HEK293 (cell line): ENCODE data around the gene TMEM35B.

Source experiments
- EGR2 ChIP-seq: fragments of 450-650 bp; formaldehyde crosslinking; IDR thresholded peaks from 2 replicates; pipeline ENCODE4 v1.5.1; 2016; ENCODE audit warnings: low read depth, missing biosample characterization, missing genetic modification characterization
- GLIS2 ChIP-seq: fragments of 450-650 bp; formaldehyde crosslinking; IDR thresholded peaks from 2 replicates; pipeline ENCODE4 v1.5.1; 2016; ENCODE audit warnings: missing biosample characterization, missing genetic modification characterization
- KLF9 ChIP-seq: fragments of 450-650 bp; formaldehyde crosslinking; IDR thresholded peaks from 2 replicates; pipeline ENCODE4 v1.5.1; 2016; ENCODE audit warnings: missing biosample characterization, missing genetic modification characterization, low read depth
- MEIS1 ChIP-seq: sonication (generic); formaldehyde crosslinking; IDR thresholded peaks from 2 replicates; pipeline ENCODE4 v1.8.1; 2022; ENCODE audit warnings: missing genetic modification reagents, mild to moderate bottlenecking, borderline replicate concordance
- MZF1 ChIP-seq: fragments of 450-650 bp; formaldehyde crosslinking; IDR thresholded peaks from 2 replicates; pipeline ENCODE4 v1.5.1; 2017; ENCODE audit warnings: missing biosample characterization, missing genetic modification characterization, borderline replicate concordance
- OSR2 ChIP-seq: fragments of 450-650 bp; formaldehyde crosslinking; IDR thresholded peaks from 2 replicates; pipeline ENCODE4 v1.5.1; 2016; ENCODE audit warnings: missing biosample characterization, missing genetic modification characterization
- OVOL3 ChIP-seq: fragments of 450-650 bp; formaldehyde crosslinking; IDR thresholded peaks from 2 replicates; pipeline ENCODE4 v1.5.1; 2016; ENCODE audit warnings: missing biosample characterization, missing genetic modification characterization
- RBAK ChIP-seq: fragments of 450-650 bp; formaldehyde crosslinking; IDR thresholded peaks from 2 replicates; pipeline ENCODE4 v1.5.1; 2016; ENCODE audit warnings: missing biosample characterization, missing genetic modification characterization
- WT1 ChIP-seq: fragments of 450-650 bp; formaldehyde crosslinking; IDR thresholded peaks from 2 replicates; pipeline ENCODE4 v1.5.1; 2016; ENCODE audit warnings: missing biosample characterization, missing genetic modification characterization
- ZBTB20 ChIP-seq: fragments of 450-650 bp; formaldehyde crosslinking; IDR thresholded peaks from 2 replicates; pipeline ENCODE4 v1.5.1; 2016; ENCODE audit warnings: missing biosample characterization, missing genetic modification characterization
- ZNF140 ChIP-seq: fragments of 450-650 bp; formaldehyde crosslinking; IDR thresholded peaks from 2 replicates; pipeline ENCODE4 v1.5.1; 2016; ENCODE audit warnings: missing biosample characterization, missing genetic modification characterization
- ZNF146 ChIP-seq: fragments of 450-650 bp; formaldehyde crosslinking; IDR thresholded peaks from 2 replicates; pipeline ENCODE4 v1.5.1; 2016; ENCODE audit warnings: missing biosample characterization, missing genetic modification characterization
- ZNF335 ChIP-seq: fragments of 450-650 bp; formaldehyde crosslinking; conservative IDR thresholded peaks from 2 replicates; pipeline ENCODE4 v1.5.1; 2016; ENCODE audit warnings: missing biosample characterization, missing genetic modification characterization
- ZNF501 ChIP-seq: fragments of 450-650 bp; formaldehyde crosslinking; IDR thresholded peaks from 2 replicates; pipeline ENCODE4 v1.5.1; 2016; ENCODE audit warnings: missing biosample characterization, missing genetic modification characterization
- ZNF555 ChIP-seq: fragments of 450-650 bp; formaldehyde crosslinking; conservative IDR thresholded peaks from 2 replicates; pipeline ENCODE4 v1.5.1; 2017; ENCODE audit warnings: missing biosample characterization, mild to moderate bottlenecking, missing genetic modification characterization, inconsistent platforms
- ZNF610 ChIP-seq: fragments of 450-650 bp; formaldehyde crosslinking; IDR thresholded peaks from 2 replicates; pipeline ENCODE4 v1.5.1; 2016; ENCODE audit warnings: missing biosample characterization, missing genetic modification characterization, borderline replicate concordance
- ZNF660 ChIP-seq: fragments of 450-650 bp; IDR thresholded peaks from 2 replicates; pipeline ENCODE4 v1.5.1; 2018; ENCODE audit warnings: missing biosample characterization, mild to moderate bottlenecking, missing genetic modification characterization
- ZNF692 ChIP-seq: fragments of 450-650 bp; formaldehyde crosslinking; IDR thresholded peaks from 2 replicates; pipeline ENCODE4 v1.5.1; 2016; ENCODE audit warnings: missing biosample characterization, missing genetic modification characterization
- ZNF707 ChIP-seq: fragments of 450-650 bp; formaldehyde crosslinking; IDR thresholded peaks from 2 replicates; pipeline ENCODE4 v1.5.1; 2016; ENCODE audit warnings: missing biosample characterization, missing genetic modification characterization
- ZSCAN23 ChIP-seq: fragments of 450-650 bp; formaldehyde crosslinking; IDR thresholded peaks from 2 replicates; pipeline ENCODE4 v1.5.1; 2016; ENCODE audit warnings: missing biosample characterization, missing genetic modification characterization
- TF ChIP-seq, protein P1 (sequence below): fragments of 450-650 bp; formaldehyde crosslinking; IDR thresholded peaks from 2 replicates; pipeline ENCODE4 v1.5.1; 2016; ENCODE audit warnings: missing biosample characterization, missing genetic modification characterization, borderline replicate concordance
- TF ChIP-seq, protein P2 (sequence below): fragments of 450-650 bp; formaldehyde crosslinking; IDR thresholded peaks from 2 replicates; pipeline ENCODE4 v1.5.1; 2016; ENCODE audit warnings: missing biosample characterization, missing genetic modification characterization
- TF ChIP-seq, protein P3 (sequence below): fragments of 450-650 bp; formaldehyde crosslinking; conservative IDR thresholded peaks from 2 replicates; pipeline ENCODE4 v1.5.1; 2016; ENCODE audit warnings: low read depth, missing biosample characterization, missing genetic modification characterization

Gene TMEM35B

DNA sequence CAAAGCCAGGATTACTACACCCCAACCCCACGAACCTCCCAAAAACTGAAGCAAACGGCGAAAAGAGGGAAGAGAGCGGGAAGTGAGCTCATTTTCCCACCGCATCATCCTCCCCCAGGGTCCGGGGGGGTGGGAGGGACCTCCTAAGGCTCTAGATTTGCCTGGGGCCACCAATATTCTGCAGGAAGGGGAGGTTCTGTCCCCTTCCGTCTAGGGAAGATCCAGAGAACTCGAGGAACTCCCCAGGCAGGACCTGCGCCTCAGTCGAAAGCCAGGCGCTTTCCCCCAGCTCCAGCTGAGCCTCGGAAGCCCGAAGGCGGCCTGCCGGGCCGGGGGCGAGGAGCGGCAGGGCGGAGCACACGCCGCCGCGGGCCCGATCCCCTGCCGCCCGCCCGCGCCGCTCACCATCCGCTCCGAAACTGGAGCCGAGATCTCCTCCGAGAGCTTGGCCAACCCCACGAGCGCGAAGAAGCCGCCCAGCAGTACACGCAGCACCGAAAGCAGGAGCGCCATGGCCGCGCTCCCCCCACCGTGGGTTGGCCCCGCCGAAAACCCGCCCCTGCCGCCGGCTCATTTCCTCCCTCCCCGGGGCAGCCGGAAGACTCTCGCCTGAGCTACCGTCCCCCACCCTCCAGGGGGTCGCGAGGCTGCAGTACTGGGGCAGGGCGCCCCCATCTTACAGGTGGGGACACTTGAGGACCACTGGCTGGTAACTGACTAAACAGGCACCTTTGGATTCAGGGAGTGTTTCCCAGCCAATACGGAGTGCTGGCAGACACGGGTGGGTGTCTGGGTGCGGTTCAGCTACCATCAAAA, at the start of gene TMEM35B (continued):
- TF ChIP-seq, protein P1, sequence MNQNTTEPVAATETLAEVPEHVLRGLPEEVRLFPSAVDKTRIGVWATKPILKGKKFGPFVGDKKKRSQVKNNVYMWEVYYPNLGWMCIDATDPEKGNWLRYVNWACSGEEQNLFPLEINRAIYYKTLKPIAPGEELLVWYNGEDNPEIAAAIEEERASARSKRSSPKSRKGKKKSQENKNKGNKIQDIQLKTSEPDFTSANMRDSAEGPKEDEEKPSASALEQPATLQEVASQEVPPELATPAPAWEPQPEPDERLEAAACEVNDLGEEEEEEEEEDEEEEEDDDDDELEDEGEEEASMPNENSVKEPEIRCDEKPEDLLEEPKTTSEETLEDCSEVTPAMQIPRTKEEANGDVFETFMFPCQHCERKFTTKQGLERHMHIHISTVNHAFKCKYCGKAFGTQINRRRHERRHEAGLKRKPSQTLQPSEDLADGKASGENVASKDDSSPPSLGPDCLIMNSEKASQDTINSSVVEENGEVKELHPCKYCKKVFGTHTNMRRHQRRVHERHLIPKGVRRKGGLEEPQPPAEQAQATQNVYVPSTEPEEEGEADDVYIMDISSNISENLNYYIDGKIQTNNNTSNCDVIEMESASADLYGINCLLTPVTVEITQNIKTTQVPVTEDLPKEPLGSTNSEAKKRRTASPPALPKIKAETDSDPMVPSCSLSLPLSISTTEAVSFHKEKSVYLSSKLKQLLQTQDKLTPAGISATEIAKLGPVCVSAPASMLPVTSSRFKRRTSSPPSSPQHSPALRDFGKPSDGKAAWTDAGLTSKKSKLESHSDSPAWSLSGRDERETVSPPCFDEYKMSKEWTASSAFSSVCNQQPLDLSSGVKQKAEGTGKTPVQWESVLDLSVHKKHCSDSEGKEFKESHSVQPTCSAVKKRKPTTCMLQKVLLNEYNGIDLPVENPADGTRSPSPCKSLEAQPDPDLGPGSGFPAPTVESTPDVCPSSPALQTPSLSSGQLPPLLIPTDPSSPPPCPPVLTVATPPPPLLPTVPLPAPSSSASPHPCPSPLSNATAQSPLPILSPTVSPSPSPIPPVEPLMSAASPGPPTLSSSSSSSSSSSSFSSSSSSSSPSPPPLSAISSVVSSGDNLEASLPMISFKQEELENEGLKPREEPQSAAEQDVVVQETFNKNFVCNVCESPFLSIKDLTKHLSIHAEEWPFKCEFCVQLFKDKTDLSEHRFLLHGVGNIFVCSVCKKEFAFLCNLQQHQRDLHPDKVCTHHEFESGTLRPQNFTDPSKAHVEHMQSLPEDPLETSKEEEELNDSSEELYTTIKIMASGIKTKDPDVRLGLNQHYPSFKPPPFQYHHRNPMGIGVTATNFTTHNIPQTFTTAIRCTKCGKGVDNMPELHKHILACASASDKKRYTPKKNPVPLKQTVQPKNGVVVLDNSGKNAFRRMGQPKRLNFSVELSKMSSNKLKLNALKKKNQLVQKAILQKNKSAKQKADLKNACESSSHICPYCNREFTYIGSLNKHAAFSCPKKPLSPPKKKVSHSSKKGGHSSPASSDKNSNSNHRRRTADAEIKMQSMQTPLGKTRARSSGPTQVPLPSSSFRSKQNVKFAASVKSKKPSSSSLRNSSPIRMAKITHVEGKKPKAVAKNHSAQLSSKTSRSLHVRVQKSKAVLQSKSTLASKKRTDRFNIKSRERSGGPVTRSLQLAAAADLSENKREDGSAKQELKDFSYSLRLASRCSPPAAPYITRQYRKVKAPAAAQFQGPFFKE (tag by site-specific recombination): no peak
- TF ChIP-seq RBAK (tag by site-specific recombination) (no peak), MEIS1 (CRISPR knock-in tag) (no peak), ZSCAN23 (tag by site-specific recombination) (no peak), EGR2 (tag by site-specific recombination) (peak; percentile 64; the same call in 1 of the 2 replicates), OVOL3 (tag by site-specific recombination) (no peak), ZNF501 (tag by site-specific recombination) (0 out of 2 replicates have a peak, but pooled peaks have one; percentile 47), ZNF146 (tag by site-specific recombination) (no peak), ZNF692 (tag by site-specific recombination) (peak; percentile 37; the same call in 1 of the 2 replicates), WT1 (tag by site-specific recombination) (0 out of 2 replicates have a peak, but pooled peaks have one; percentile 17), ZBTB20 (tag by site-specific recombination) (no peak; the same call in 1 of the 2 replicates), OSR2 (tag by site-specific recombination) (peak; percentile 67; the same call in 1 of the 2 replicates), GLIS2 (peak; percentile 81; the same call in 1 of the 2 replicates), ZNF610 (tag by site-specific recombination) (peak; percentile 38; the same call in 1 of the 2 replicates), ZNF335 (tag by site-specific recombination) (peak; percentile 89), ZNF140 (tag by site-specific recombination) (no peak), KLF9 (tag by site-specific recombination) (peak; percentile 57), ZNF707 (tag by site-specific recombination) (no peak), ZNF555 (no peak), ZNF660 (tag by site-specific recombination) (peak; percentile 77), MZF1 (tag by site-specific recombination) (no peak)
- TF ChIP-seq, protein P2, sequence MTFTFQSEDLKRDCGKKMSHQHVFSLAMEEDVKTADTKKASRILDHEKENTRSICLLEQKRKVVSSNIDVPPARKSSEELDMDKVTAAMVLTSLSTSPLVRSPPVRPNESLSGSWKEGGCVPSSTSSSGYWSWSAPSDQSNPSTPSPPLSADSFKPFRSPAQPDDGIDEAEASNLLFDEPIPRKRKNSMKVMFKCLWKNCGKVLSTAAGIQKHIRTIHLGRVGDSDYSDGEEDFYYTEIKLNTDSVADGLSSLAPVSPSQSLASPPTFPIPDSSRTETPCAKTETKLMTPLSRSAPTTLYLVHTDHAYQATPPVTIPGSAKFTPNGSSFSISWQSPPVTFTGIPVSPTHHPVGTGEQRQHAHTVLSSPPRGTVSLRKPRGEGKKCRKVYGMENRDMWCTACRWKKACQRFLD (tag by site-specific recombination): no peak
- TF ChIP-seq, protein P3, sequence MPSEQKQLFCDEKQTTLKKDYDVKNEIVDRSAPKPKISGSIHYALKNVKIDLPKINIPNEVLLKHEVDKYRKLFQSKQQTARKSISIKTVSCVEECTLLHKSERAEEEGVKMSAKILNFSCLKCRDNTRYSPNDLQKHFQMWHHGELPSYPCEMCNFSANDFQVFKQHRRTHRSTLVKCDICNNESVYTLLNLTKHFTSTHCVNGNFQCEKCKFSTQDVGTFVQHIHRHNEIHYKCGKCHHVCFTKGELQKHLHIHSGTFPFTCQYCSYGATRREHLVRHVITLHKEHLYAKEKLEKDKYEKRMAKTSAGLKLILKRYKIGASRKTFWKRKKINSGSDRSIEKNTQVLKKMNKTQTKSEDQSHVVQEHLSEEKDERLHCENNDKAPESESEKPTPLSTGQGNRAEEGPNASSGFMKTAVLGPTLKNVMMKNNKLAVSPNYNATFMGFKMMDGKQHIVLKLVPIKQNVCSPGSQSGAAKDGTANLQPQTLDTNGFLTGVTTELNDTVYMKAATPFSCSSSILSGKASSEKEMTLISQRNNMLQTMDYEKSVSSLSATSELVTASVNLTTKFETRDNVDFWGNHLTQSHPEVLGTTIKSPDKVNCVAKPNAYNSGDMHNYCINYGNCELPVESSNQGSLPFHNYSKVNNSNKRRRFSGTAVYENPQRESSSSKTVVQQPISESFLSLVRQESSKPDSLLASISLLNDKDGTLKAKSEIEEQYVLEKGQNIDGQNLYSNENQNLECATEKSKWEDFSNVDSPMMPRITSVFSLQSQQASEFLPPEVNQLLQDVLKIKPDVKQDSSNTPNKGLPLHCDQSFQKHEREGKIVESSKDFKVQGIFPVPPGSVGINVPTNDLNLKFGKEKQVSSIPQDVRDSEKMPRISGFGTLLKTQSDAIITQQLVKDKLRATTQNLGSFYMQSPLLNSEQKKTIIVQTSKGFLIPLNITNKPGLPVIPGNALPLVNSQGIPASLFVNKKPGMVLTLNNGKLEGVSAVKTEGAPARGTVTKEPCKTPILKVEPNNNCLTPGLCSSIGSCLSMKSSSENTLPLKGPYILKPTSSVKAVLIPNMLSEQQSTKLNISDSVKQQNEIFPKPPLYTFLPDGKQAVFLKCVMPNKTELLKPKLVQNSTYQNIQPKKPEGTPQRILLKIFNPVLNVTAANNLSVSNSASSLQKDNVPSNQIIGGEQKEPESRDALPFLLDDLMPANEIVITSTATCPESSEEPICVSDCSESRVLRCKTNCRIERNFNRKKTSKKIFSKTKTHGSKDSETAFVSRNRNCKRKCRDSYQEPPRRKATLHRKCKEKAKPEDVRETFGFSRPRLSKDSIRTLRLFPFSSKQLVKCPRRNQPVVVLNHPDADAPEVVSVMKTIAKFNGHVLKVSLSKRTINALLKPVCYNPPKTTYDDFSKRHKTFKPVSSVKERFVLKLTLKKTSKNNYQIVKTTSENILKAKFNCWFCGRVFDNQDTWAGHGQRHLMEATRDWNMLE (tag by site-specific recombination): 0 out of 2 replicates have a peak, but pooled peaks have one; percentile 22
